ENCODE results near the gene KAT2B.

DNA sequence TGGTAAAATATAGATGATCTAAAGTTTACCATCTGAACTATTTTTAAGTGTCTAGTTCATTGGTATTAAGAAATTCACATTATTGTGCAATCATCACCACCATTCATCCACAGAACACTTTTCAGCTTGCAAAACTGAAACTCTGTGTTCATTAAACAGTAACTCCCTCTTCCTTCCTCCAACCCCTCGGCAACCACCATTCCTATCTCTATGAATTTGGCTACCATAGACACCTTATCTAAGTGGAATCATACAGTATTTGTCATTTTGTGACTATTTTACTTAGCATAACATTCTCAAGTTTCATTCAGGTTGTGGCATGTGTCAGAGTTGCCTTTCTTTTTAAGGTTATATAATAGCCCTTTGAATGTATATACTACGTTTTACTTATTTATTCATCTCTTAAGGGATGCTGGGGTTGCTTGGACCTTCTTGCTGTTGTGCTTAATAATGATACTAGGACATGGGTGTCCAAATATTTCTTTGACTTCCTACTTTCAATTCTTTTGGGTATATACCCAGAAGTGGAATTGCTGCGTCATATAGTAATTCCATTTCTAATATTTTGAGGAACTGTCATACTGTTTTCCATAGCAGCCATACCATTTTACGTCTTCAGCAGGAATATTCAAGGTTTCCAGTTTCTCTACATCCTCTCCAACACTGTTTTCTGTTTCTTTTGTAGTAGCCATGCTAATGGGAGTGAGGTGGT, 20.9 kb downstream of the KAT2B start:
- TF ChIP-seq CTCF (IDR thresholded peaks at IDR 0.05 in 8 of 11, conservative IDR thresholded peaks at IDR 0.05 in 3 of 11) = no peak
- no peak for TF ChIP-seq POLR2A (IDR thresholded peaks at IDR 0.05)
- no peak for TF ChIP-seq POLR2AphosphoS5 (IDR thresholded peaks at IDR 0.05)
